HG03460 (cell line): ENCODE results near the gene PCDHGB5.
A peak's percentile ranks its signal among the peaks of the same experiment; 100 is the strongest.
"Not testable (repeated sequence)": the region's sequence is repeated elsewhere in the genome, so short reads cannot be mapped to it uniquely, and the experiment has no call there.

ENCODE experiments used
- ATAC-seq: cut with Tn5 transposase; IDR thresholded peaks from one replicate; pipeline ENCODE4 v1.9.1; 2021; ENCODE audit not compliant: unreplicated experiment

The PCDHGB5 gene

GRCh38 chr5:141409598-141410306 lies 12.0 kb downstream of the PCDHGB5 start:
- no peak for ATAC-seq

- no peak for ATAC-seq
These were observed 13.8 kb downstream of the PCDHGB5 start for GRCh38 chr5:141411575-141411974.

- peak; percentile 81 for ATAC-seq
These were observed 15.2 kb downstream of the PCDHGB5 start, which contains the start of gene PCDHGA10 for GRCh38 chr5:141412854-141413539. Gene PCDHGA10 (plus strand): TSS chr5:141412987. CDS start chr5:141413176, 189 bp downstream.

GRCh38 chr5:141413540-141414069 lies 15.9 kb downstream of the PCDHGB5 start:
- ATAC-seq, result no peak

GRCh38 chr5:141414548-141415274 lies 17.0 kb downstream of the PCDHGB5 start:
- not testable (repeated sequence) for ATAC-seq

- not testable (repeated sequence) for ATAC-seq
These were observed 17.5 kb downstream of the PCDHGB5 start for GRCh38 chr5:141415275-141415618.

GRCh38 chr5:141417494-141418172 lies 19.9 kb downstream of the PCDHGB5 start, which contains the start of gene PCDHGB7:
Gene PCDHGB7 (plus strand): TSS chr5:141417677. CDS start chr5:141417860, 183 bp downstream.
- peak; percentile 64 for ATAC-seq

GRCh38 chr5:141419074-141419880 lies 21.5 kb downstream of the PCDHGB5 start:
- ATAC-seq, result no peak

- peak; percentile 50 for ATAC-seq
These were observed 23.2 kb downstream of the PCDHGB5 start, which contains the start of gene PCDHGA11 for GRCh38 chr5:141420855-141421488. Gene PCDHGA11 (plus strand): TSS chr5:141421051. CDS start chr5:141421228, 177 bp downstream.

- ATAC-seq, result no peak
These were observed 23.7 kb downstream of the PCDHGB5 start for GRCh38 chr5:141421489-141421855.

GRCh38 chr5:141422742-141423291 lies 25.1 kb downstream of the PCDHGB5 start:
- no peak for ATAC-seq

GRCh38 chr5:141427783-141428426 lies 30.2 kb downstream of the PCDHGB5 start:
- no peak for ATAC-seq

GRCh38 chr5:141430332-141431113 lies 32.8 kb downstream of the PCDHGB5 start, which contains the start of gene PCDHGA12:
Gene PCDHGA12 (plus strand): TSS chr5:141430507. CDS start chr5:141430760, 253 bp downstream.
- peak; percentile 52 for ATAC-seq

GRCh38 chr5:141431286-141431685 lies 33.5 kb downstream of the PCDHGB5 start:
- no peak for ATAC-seq

GRCh38 chr5:141432308-141432707 lies 34.6 kb downstream of the PCDHGB5 start:
- not testable (repeated sequence) for ATAC-seq

GRCh38 chr5:141432726-141433125 lies 35.0 kb downstream of the PCDHGB5 start:
- ATAC-seq, result not testable (repeated sequence)

- ATAC-seq, result no peak
These were observed 36.3 kb downstream of the PCDHGB5 start for GRCh38 chr5:141434006-141434405.

GRCh38 chr5:141437221-141437620 lies 39.5 kb downstream of the PCDHGB5 start:
- ATAC-seq, result no peak
